Suprapubic skin (tissue), 3 donors: ENCODE measurements around the gene XIRP1.

Experiments used
- CTCF ChIP-seq, 2 donors: fragments of 200-600 bp in 1 of 2; fragments of 450-650 bp in 1 of 2; sonication (generic) in 1 of 2; IDR thresholded peaks; one replicate each; pipeline ENCODE4 v1.5.1; 2016 to 2019; ENCODE audit warnings: antibody characterized with exemption in 2 of 2, mild to moderate bottlenecking in 1 of 2, moderate library complexity in 1 of 2
- EP300 ChIP-seq: sonication (generic); formaldehyde crosslinking; IDR thresholded peaks from one replicate; pipeline ENCODE4 v1.6.1; 2017; ENCODE audit warnings: antibody characterized with exemption

GRCh38 chr3:39202094-39202493 is 9.7 kb upstream of the XIRP1 start:
- no peak for TF ChIP-seq CTCF (IDR thresholded peaks at IDR 0.05)
- no peak for TF ChIP-seq EP300
